ENCODE measurements around the gene TTLL1. TPM values are rescaled to one million over a fixed set of nuclear protein-coding genes. Genes with fewer than 3 reads are reported as not detected.

TTLL1 gene
- total RNA-seq, 2 donors from 2014 or later = 4.4 to 5.2 TPM

DNA sequence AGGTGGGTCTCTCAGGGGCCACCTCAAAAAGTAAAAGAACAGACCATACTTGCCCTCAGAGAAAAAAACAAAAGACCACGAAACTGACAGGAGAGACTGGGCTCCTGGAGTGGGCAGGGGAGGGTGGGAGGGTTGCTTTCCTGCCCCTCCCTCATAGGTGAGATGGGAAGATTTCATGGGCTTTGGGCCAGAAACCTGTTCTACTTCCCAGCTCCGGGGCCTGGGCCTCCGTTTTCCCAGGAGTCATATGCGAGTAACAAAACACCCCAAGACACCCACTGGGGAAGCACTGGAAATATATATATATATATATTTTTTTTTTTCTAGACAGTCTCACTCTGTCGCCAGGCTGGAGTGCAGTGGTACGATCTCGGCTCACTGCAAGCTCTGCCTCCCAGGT, 31.6 kb downstream of the TTLL1 start:
- DNase-seq (ENCODE audit: low spot score) = no peak
- H3K27ac ChIP-seq = no peak overlapping the region
- H3K36me3 ChIP-seq = peaks cover 6% of the 10 kb centered on the region
- no peak overlapping the region for H3K4me3 ChIP-seq
- H3K27me3 ChIP-seq = no peaks in the 10 kb centered on the region
- TF ChIP-seq, protein P1, sequence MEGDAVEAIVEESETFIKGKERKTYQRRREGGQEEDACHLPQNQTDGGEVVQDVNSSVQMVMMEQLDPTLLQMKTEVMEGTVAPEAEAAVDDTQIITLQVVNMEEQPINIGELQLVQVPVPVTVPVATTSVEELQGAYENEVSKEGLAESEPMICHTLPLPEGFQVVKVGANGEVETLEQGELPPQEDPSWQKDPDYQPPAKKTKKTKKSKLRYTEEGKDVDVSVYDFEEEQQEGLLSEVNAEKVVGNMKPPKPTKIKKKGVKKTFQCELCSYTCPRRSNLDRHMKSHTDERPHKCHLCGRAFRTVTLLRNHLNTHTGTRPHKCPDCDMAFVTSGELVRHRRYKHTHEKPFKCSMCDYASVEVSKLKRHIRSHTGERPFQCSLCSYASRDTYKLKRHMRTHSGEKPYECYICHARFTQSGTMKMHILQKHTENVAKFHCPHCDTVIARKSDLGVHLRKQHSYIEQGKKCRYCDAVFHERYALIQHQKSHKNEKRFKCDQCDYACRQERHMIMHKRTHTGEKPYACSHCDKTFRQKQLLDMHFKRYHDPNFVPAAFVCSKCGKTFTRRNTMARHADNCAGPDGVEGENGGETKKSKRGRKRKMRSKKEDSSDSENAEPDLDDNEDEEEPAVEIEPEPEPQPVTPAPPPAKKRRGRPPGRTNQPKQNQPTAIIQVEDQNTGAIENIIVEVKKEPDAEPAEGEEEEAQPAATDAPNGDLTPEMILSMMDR (IDR thresholded peaks at IDR 0.05) = no peak
- no peaks in the 10 kb centered on the region for H3K4me1 ChIP-seq
- no peaks in the 10 kb centered on the region for H3K9me3 ChIP-seq

DNA sequence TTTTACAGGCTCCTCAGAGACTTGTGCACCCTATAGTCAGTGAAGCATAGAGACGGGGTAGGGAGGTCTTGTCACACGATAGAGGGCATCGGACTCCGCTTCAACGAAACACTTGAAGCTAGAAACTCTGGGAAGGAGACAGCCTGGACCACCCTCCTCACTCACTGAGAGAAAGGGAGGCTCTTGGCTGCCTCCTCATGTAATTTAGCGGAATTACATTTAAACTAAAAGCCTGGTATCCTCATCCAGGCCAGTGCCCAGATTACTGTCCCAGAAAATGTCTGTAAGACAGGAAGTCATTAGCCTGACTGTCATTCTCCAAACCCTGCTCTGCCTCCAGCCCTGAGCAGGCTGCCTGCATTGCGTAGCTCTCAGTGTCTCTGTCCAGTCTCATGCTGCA, 36.0 kb downstream of the TTLL1 start:
- peaks cover 9% of the 10 kb centered on the region for H3K36me3 ChIP-seq
- H3K4me1 ChIP-seq = no peaks in the 10 kb centered on the region

DNA sequence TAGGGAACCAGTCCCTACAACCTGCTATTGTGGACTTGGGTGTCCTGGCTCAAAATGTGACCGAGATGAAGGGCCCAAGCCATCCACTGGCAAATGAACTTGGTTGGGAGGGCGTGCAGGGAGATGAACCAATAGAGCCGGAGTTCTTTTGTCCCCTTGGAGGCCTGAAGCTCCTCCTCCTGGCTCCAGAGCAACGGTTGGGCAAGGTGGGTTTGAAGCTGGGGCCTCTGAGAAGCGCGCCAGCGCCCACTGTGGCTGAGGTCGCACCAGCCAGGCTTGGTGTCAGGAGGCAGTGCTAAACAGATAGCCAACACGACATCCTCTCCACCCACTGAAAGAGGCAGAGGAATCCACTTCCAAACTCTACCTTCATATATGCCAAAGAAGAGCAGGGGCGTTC, 38.2 kb downstream of the TTLL1 start:
- Histone ChIP-seq H3K36me3 (peaks cover 9% of the 10 kb centered on the region), H3K27ac (no peak overlapping the region), H3K4me3 (no peak overlapping the region), H3K27me3 (no peaks in the 10 kb centered on the region), H3K4me1 (no peaks in the 10 kb centered on the region), H3K9me3 (no peaks in the 10 kb centered on the region)
- TF ChIP-seq, protein P1 (IDR thresholded peaks at IDR 0.05) = no peak
- no peak for DNase-seq (ENCODE audit: low spot score)

More for the DNA sequence above, 36.0 kb downstream of the TTLL1 start:
- H3K9me3 ChIP-seq = no peaks in the 10 kb centered on the region
- H3K27me3 ChIP-seq = no peaks in the 10 kb centered on the region
- TF ChIP-seq, protein P1 (IDR thresholded peaks at IDR 0.05) = no peak
- no peak overlapping the region for H3K27ac ChIP-seq
- no peak overlapping the region for H3K4me3 ChIP-seq
- no peak for DNase-seq (ENCODE audit: low spot score)

DNA sequence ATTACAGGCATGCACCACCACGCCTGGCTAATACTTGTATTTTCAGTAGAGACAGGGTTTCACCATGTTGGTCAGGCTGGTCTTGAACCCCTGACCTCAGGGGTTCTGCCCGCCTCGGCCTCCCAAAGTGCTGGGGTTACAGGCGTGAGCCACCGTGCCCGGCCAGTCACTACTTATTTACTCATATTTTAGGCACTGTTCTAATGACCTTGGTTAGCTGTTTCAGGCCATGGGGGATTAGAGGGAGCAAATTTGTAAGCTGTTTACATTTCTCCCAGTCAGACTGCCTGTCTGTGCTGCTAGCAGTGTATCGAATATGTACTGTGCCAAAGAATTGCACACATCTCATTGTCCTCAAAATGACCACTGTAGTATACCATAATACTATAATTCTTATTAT, 41.6 kb downstream of the TTLL1 start:
- no peaks in the 10 kb centered on the region for H3K9me3 ChIP-seq
- TF ChIP-seq, protein P1 (IDR thresholded peaks at IDR 0.05) = no peak
- H3K4me3 ChIP-seq = no peak overlapping the region
- DNase-seq (ENCODE audit: low spot score) = no peak
- H3K27ac ChIP-seq = no peak overlapping the region
- H3K27me3 ChIP-seq = no peaks in the 10 kb centered on the region
- no peaks in the 10 kb centered on the region for H3K4me1 ChIP-seq
- H3K36me3 ChIP-seq = peaks cover 9% of the 10 kb centered on the region

DNA sequence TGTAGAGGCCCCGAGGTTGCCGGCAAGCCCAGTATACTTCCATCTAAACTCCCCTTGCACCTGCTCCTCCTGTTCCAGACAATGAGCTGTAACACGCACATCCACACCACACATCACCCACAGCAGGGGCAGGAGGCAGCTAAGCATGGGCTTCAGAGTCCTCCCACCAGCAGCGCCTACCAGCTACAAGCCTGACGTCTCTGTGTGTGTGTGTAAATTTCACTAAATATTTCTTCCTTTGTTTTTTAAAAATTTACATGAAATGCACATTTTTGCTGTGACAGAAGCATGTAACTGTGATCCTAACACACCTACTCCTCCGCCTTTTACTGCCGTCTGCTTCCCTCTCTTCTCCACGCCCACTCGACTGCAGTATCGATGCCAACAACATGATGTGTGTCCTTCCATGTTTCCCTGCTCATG, 44.9 kb downstream of the TTLL1 start:
- no peak overlapping the region for H3K27ac ChIP-seq
- H3K9me3 ChIP-seq = no peaks in the 10 kb centered on the region
- no peaks in the 10 kb centered on the region for H3K36me3 ChIP-seq
- H3K4me1 ChIP-seq = no peaks in the 10 kb centered on the region
- no peak for DNase-seq (ENCODE audit: low spot score)
- TF ChIP-seq, protein P1 (IDR thresholded peaks at IDR 0.05) = no peak
- H3K4me3 ChIP-seq = no peak overlapping the region
- no peaks in the 10 kb centered on the region for H3K27me3 ChIP-seq

DNA sequence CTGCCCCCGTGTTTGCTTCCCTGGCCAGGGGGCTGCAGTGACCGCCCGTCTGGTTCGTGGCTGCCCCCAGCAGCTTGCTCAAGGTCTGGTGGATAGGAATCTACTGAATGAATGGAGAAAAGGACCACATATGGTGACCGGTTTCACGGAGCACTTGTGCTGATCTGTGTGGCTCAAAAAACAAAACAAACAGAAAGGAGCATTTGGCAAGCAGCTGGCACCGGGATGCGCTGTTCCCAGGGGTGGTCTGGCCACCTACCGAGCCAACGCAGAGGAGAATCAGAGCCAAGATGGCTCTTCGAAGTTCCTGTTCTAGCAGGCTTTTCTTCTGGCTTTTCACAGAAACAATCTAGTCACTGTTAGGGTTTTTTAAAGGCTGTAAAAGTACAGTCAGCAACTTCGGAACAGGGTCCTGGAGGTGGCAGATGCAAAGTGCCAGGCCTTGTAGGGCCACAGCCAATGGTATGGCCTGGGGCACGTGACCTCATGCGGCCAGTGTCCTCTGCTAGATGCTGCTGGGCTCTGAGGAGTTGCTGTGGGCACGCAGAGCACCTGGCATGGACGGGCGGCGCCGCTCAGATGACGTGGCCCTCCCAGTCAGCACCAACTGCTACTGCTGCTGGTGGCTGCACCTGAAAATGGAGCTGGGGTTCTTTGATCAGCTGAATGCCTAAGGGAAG, 47.0 kb downstream of the TTLL1 start:
- DNase-seq (ENCODE audit: low spot score) = no peak
- H3K4me1 ChIP-seq = no peaks in the 10 kb centered on the region
- no peak overlapping the region for H3K4me3 ChIP-seq
- no peaks in the 10 kb centered on the region for H3K27me3 ChIP-seq
- H3K27ac ChIP-seq = no peak overlapping the region
- no peaks in the 10 kb centered on the region for H3K9me3 ChIP-seq
- TF ChIP-seq, protein P1 (IDR thresholded peaks at IDR 0.05) = no peak
- no peaks in the 10 kb centered on the region for H3K36me3 ChIP-seq

All from right atrium auricular region (tissue), 2 donors.